ENCODE measurements around the gene PLEK. TPM values are rescaled to one million over a fixed set of nuclear protein-coding genes. Genes with fewer than 3 reads are reported as not detected.

Gene PLEK
- total RNA-seq, 4 donors from 2014 or later = 1.3 to 3.0 (median 2.2) TPM

Other genes starting within 250 kb of the PLEK start
- 10 to 100 TPM in 3 of 4 donors, 1 to 10 TPM in 1; 7.8 to 18.5 (median 13.8) TPM for gene PNO1, start 207.4 kb upstream of the PLEK start, total RNA-seq
- 10 to 100 TPM; 31.0 to 42.4 (median 34.7) TPM for gene PPP3R1, start 112.8 kb upstream of the PLEK start, total RNA-seq
- gene CNRIP1, start 45.3 kb upstream of the PLEK start, total RNA-seq = 10 to 100 TPM in 1 of 4 donors, 1 to 10 TPM in 3; 5.7 to 12.8 (median 7.8) TPM
- gene FBXO48, start 102.0 kb downstream of the PLEK start, total RNA-seq = 1 to 10 TPM in 3 of 4 donors, under 1 TPM in 1; 0.98 to 2.2 (median 1.7) TPM
- gene APLF, start 102.3 kb downstream of the PLEK start, total RNA-seq = 10 to 100 TPM in 2 of 4 donors, 1 to 10 TPM in 2; 7.5 to 12.9 (median 9.5) TPM